HepG2 (cell line): Measurements from ENCODE around the gene FRMD8. TPM values are rescaled to one million over a fixed set of nuclear protein-coding genes. Genes with fewer than 3 reads are reported as not detected.
A peak's percentile ranks its signal among the peaks of the same experiment; 100 is the strongest.

ENCODE experiments used
- AGO2 ChIP-seq: fragments of 200-400 bp; formaldehyde crosslinking; optimal IDR thresholded peaks from 2 replicates; pipeline ENCODE3; 2017; ENCODE audit warnings: mild to moderate bottlenecking, low read depth, low read length, moderate library complexity
- HOXA7 ChIP-seq: sonication (generic); formaldehyde crosslinking; IDR thresholded peaks from 2 replicates; pipeline ENCODE4 v1.8.1; 2022; ENCODE audit warnings: mild to moderate bottlenecking, missing genetic modification reagents, moderate library complexity
- HOXD1 ChIP-seq: sonication (generic); formaldehyde crosslinking; IDR thresholded peaks from 2 replicates; pipeline ENCODE4 v1.5.0; 2020; ENCODE audit warnings: missing genetic modification reagents
- MIER2 ChIP-seq: IDR thresholded peaks from 2 replicates; pipeline ENCODE4 v1.6.1; 2016; ENCODE audit warnings: missing biosample characterization, missing genetic modification reagents
- NFATC3 ChIP-seq: sonication (generic); formaldehyde crosslinking; IDR thresholded peaks from 2 replicates; pipeline ENCODE4 v1.5.1; 2020; ENCODE audit warnings: mild to moderate bottlenecking, missing genetic modification reagents
- NFKBIZ ChIP-seq: IDR thresholded peaks from 2 replicates; pipeline ENCODE4 v1.6.1; 2018; ENCODE audit warnings: missing genetic modification reagents, missing compliant biosample characterization
- REXO4 ChIP-seq: sonication (generic); formaldehyde crosslinking; IDR thresholded peaks from 2 replicates; pipeline ENCODE4 v1.8.0; 2022; ENCODE audit warnings: missing genetic modification reagents, mild to moderate bottlenecking, borderline replicate concordance
- SRSF9 ChIP-seq: fragments of 200-400 bp; formaldehyde crosslinking; IDR thresholded peaks from 2 replicates; pipeline ENCODE4 v1.6.1; 2018; ENCODE audit warnings: borderline replicate concordance, mild to moderate bottlenecking, low read depth, low read length; ENCODE audit not compliant: insufficient read depth, poor library complexity, severe bottlenecking
- STAG1 ChIP-seq: sonication (generic); formaldehyde crosslinking; IDR thresholded peaks from 2 replicates; pipeline ENCODE4 v1.4.0; 2020; ENCODE audit warnings: missing genetic modification reagents
- TOE1 ChIP-seq: sonication (generic); formaldehyde crosslinking; IDR thresholded peaks from 2 replicates; pipeline ENCODE4 v1.4.0; 2020; ENCODE audit warnings: mild to moderate bottlenecking, missing genetic modification reagents
- ZMAT3 ChIP-seq: sonication (generic); formaldehyde crosslinking; conservative IDR thresholded peaks from 2 replicates; pipeline ENCODE4 v1.7.0; 2021; ENCODE audit warnings: missing genetic modification reagents
- ZNF234 ChIP-seq: sonication (generic); formaldehyde crosslinking; conservative IDR thresholded peaks from 2 replicates; pipeline ENCODE4 v1.5.1; 2020; ENCODE audit warnings: mild to moderate bottlenecking, missing genetic modification reagents
- ZNF709 ChIP-seq: sonication (generic); formaldehyde crosslinking; IDR thresholded peaks from 2 replicates; pipeline ENCODE4 v1.5.0; 2020; ENCODE audit warnings: mild to moderate bottlenecking, missing genetic modification reagents
- polyA plus RNA-seq, 8 experiments: library from polyadenylated mRNA; depleted of rRNA in 3 of 8; stranded (reverse) in 7 of 8; unstranded in 1 of 8; fragments of >200 nt; fragmentation: Illumina TruSeq in 4 of 8; extraction: Trizol in 4 of 8; gene quantifications; 2 replicates each; pipeline versions ENCODE4 v1.2.1 to v1.2.3, GENCODE V29; 2011 to 2016; ENCODE audit warnings: low read depth in 4 of 8, missing spikeins in 1 of 8, mixed read lengths in 1 of 8; ENCODE audit not compliant: insufficient read depth in 1 of 8
- total RNA-seq, 5 experiments: library from RNA; depleted of rRNA; stranded (reverse); fragments of >200 nt; fragmentation: Illumina TruSeq; extraction: Trizol; gene quantifications; 2 replicates each; pipeline ENCODE4 v1.2.3, GENCODE V29; 2016; ENCODE audit warnings: low read depth in 1 of 5
- TF ChIP-seq, protein P1 (sequence below): sonication (generic); formaldehyde crosslinking; IDR thresholded peaks from 2 replicates; pipeline ENCODE4 v1.4.0; 2020; ENCODE audit warnings: mild to moderate bottlenecking, missing genetic modification reagents
- TF ChIP-seq, protein P2 (sequence below): sonication (generic); formaldehyde crosslinking; IDR thresholded peaks from 2 replicates; pipeline ENCODE4 v1.5.0; 2020; ENCODE audit warnings: mild to moderate bottlenecking, missing genetic modification reagents
- TF ChIP-seq, protein P3 (sequence below): sonication (generic); formaldehyde crosslinking; IDR thresholded peaks from 2 replicates; pipeline ENCODE4 v1.4.0; 2020; ENCODE audit warnings: missing genetic modification reagents, mild to moderate bottlenecking, borderline replicate concordance

FRMD8 gene
- total and polyA plus RNA-seq, 2 of the 13 experiments (the other 11 are each of a cell fraction or from before 2014, with no cell fraction given) = 5.8 to 20.6 TPM

DNA sequence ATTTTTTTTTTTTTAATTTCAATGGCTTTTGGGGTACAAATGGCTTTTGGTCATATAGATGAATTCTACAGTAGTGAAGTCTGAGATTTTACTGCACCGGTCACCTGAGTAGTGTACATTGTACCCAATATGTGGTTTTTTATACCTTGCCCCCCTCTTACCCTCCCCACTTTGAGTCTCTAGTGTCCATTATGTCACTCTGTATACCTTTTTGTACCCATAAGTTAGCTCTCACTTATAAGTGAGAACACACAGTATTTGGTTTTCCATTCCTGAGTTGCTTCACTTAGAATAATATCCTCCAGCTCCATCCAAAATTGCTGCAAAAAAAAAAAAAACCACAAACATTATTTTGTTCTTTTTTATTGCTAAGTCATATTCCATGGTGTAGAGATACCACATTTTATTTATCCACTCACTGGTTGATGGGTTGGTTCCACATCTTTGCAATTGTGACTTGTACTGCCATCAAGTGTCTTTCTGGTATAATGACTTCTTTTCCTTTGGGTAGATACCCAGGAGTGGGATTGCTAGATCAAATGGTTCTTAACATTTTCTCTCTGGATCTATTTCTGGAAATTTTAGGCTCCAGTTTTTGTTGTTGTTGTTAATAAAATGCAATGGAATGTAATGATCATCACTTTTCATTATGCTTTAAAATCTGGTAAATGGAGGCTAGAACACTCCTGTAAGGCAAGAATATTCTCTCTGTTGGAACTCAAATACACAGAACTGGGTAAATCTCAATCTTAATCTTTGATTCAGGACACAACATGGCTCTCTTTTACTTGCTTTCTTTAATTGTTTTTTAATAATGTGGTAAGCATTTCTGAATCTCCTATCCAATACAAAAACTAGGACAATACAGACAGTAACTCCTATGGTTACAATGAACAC is 46.5 kb downstream of the FRMD8 start (continued):
- TF ChIP-seq HOXA7 (no peak), REXO4 (no peak), MIER2 (CRISPR knock-in tag) (no peak), ZNF234 (CRISPR knock-in tag) (no peak), SRSF9 (no peak), NFATC3 (CRISPR knock-in tag) (no peak), ZMAT3 (no peak), ZNF709 (CRISPR knock-in tag) (no peak), HOXD1 (CRISPR knock-in tag) (no peak), AGO2 (peak; percentile 38), NFKBIZ (CRISPR knock-in tag) (no peak), TOE1 (CRISPR knock-in tag) (no peak), STAG1 (CRISPR knock-in tag) (peak; percentile 41)
- TF ChIP-seq, protein P1, sequence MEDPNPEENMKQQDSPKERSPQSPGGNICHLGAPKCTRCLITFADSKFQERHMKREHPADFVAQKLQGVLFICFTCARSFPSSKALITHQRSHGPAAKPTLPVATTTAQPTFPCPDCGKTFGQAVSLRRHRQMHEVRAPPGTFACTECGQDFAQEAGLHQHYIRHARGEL (CRISPR knock-in tag) = no peak
- TF ChIP-seq, protein P2, sequence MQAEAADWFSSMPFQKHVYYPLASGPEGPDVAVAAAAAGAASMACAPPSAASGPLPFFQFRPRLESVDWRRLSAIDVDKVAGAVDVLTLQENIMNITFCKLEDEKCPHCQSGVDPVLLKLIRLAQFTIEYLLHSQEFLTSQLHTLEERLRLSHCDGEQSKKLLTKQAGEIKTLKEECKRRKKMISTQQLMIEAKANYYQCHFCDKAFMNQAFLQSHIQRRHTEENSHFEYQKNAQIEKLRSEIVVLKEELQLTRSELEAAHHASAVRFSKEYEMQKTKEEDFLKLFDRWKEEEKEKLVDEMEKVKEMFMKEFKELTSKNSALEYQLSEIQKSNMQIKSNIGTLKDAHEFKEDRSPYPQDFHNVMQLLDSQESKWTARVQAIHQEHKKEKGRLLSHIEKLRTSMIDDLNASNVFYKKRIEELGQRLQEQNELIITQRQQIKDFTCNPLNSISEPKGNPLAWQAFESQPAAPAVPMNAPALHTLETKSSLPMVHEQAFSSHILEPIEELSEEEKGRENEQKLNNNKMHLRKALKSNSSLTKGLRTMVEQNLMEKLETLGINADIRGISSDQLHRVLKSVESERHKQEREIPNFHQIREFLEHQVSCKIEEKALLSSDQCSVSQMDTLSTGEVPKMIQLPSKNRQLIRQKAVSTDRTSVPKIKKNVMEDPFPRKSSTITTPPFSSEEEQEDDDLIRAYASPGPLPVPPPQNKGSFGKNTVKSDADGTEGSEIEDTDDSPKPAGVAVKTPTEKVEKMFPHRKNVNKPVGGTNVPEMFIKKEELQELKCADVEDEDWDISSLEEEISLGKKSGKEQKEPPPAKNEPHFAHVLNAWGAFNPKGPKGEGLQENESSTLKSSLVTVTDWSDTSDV (CRISPR knock-in tag) = no peak
- TF ChIP-seq, protein P3, sequence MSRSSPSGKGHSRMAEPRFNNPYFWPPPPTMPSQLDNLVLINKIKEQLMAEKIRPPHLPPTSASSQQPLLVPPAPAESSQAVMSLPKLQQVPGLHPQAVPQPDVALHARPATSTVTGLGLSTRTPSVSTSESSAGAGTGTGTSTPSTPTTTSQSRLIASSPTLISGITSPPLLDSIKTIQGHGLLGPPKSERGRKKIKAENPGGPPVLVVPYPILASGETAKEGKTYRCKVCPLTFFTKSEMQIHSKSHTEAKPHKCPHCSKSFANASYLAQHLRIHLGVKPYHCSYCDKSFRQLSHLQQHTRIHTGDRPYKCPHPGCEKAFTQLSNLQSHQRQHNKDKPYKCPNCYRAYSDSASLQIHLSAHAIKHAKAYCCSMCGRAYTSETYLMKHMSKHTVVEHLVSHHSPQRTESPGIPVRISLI (CRISPR knock-in tag) = no peak
